Transverse colon (tissue), 4 donors: ENCODE measurements around the gene ENPP6. TPM values are rescaled to one million over a fixed set of nuclear protein-coding genes. Genes with fewer than 3 reads are reported as not detected.

ENCODE experiments used
- DNase-seq: peaks from one replicate; pipeline ENCODE4 v3.0.0-alpha.2; 2019
- H3K27ac ChIP-seq, 4 donors: fragments of 200-600 bp; sonication (generic); 2 replicates each; pipeline ENCODE4 v1.5.1; 2016 to 2018; ENCODE audit warnings: inconsistent platforms in 4 of 4
- H3K27me3 ChIP-seq: fragments of 200-600 bp; sonication (generic); 2 replicates; pipeline ENCODE4 v1.5.1; 2017; ENCODE audit warnings: inconsistent platforms
- H3K36me3 ChIP-seq, 4 donors: fragments of 200-600 bp; sonication (generic); 2 replicates each; pipeline ENCODE4 v1.5.1; 2017 to 2019; ENCODE audit warnings: inconsistent platforms in 4 of 4
- H3K4me1 ChIP-seq, 4 donors: fragments of 200-600 bp; sonication (generic); 2 replicates each; pipeline ENCODE4 v1.5.1; 2017 to 2020; ENCODE audit warnings: inconsistent platforms in 4 of 4
- H3K4me3 ChIP-seq, 4 donors: fragments of 200-600 bp; sonication (generic); 1 replicate in 1 of 4; 2 replicates in 3 of 4; pipeline versions ENCODE4 v1.5.1 to v1.6.1; 2017 to 2019; ENCODE audit warnings: inconsistent platforms in 4 of 4
- H3K9me3 ChIP-seq, 2 donors: fragments of 200-600 bp; sonication (generic); 2 replicates each; pipeline ENCODE4 v1.5.1; 2017 to 2019; ENCODE audit warnings: inconsistent platforms in 2 of 2
- CTCF ChIP-seq, 5 experiments: fragments of 200-600 bp in 3 of 5; fragments of 450-650 bp in 2 of 5; sonication (generic) in 3 of 5; IDR thresholded peaks; 1 replicate in 2 of 5; 2 replicates in 3 of 5; pipeline ENCODE4 v1.5.1; 2016 to 2017; ENCODE audit warnings: antibody characterized with exemption in 5 of 5, inconsistent platforms in 3 of 5, mild to moderate bottlenecking in 2 of 5, moderate library complexity in 1 of 5
- EP300 ChIP-seq: sonication (generic); formaldehyde crosslinking; IDR thresholded peaks from one replicate; pipeline ENCODE4 v1.6.1; 2017; ENCODE audit warnings: antibody characterized with exemption, low read depth
- POLR2A ChIP-seq: fragments of 450-650 bp; IDR thresholded peaks from one replicate; pipeline ENCODE4 v1.6.1; 2016; ENCODE audit warnings: antibody characterized with exemption, mild to moderate bottlenecking, moderate library complexity
- POLR2AphosphoS5 ChIP-seq, 3 donors: sonication (generic); formaldehyde crosslinking; IDR thresholded peaks; one replicate each; pipeline ENCODE4 v1.6.1; 2016; ENCODE audit warnings: antibody characterized with exemption in 3 of 3
- WGBS, 2 donors: methylation state at CpG; one replicate each; pipeline ENCODE4 v1.1.5; 2018; ENCODE audit warnings: low coverage in 1 of 2; 5-methylcytosine and 5-hydroxymethylcytosine counted together
- in situ Hi-C, 4 donors: fragments of 200-750 bp; cut with MboI; loops; one replicate each; pipeline versions ENCODE4 v1.15.0 to v1.15.1; 2017; ENCODE audit warnings: low sequenced_read_pairs in 3 of 4, low pct_ligation_motif_present in 1 of 4, low pct_unique_long_range_greater_than_20kb in 1 of 4
- intact Hi-C: fragments of 100-400 bp; cut with DNase I; formaldehyde crosslinking; loops from one replicate; pipeline ENCODE4 v1.15.1; 2023; ENCODE audit warnings: low total_unique reads
- total RNA-seq, 4 donors: library from RNA; depleted of rRNA; stranded (reverse); fragments of >200 nt; gene quantifications; one replicate each; pipeline ENCODE4 v1.1.0, GENCODE V29; 2016

The ENPP6 gene
- total RNA-seq, 4 donors from 2014 or later, result 0.14 to 0.64 TPM; not detected in 2

GRCh38 chr4:184102927-184103326 lies 114.7 kb downstream of the ENPP6 start:
- no peaks in the 10 kb centered on the region for H3K36me3 ChIP-seq
- intact Hi-C loops (no loop called here), in situ Hi-C loops (no loop called here)
- H3K27me3 ChIP-seq, result no peaks in the 10 kb centered on the region
- H3K4me1 ChIP-seq, result no peaks in the 10 kb centered on the region
- no peak overlapping the region for H3K27ac ChIP-seq
- no peak for TF ChIP-seq POLR2A
- no peak for TF ChIP-seq POLR2AphosphoS5 (IDR thresholded peaks at IDR 0.05)
- no peak for TF ChIP-seq EP300
- TF ChIP-seq CTCF (IDR thresholded peaks at IDR 0.05), result no peak
- no peak for DNase-seq
- no peaks in the 10 kb centered on the region for H3K9me3 ChIP-seq
- no peak overlapping the region for H3K4me3 ChIP-seq
- 65% methylated on average over 3 of the region's 4 CpGs; no CpG with 5 or more reads in 1 of the 2 donors for WGBS, 2 donors

GRCh38 chr4:184102488-184102887 lies 115.2 kb downstream of the ENPP6 start:
- H3K36me3 ChIP-seq, result no peaks in the 10 kb centered on the region
- WGBS, 2 donors, result 88% methylated on average over 10 of the region's 10 CpGs; no CpG with 5 or more reads in 1 of the 2 donors
- no peak for DNase-seq
- no peaks in the 10 kb centered on the region for H3K27me3 ChIP-seq
- no peak overlapping the region for H3K4me3 ChIP-seq
- peaks cover 0 to under 1% (median 0%) of the 10 kb centered on the region in 4 donors for H3K4me1 ChIP-seq
- H3K27ac ChIP-seq, result no peak overlapping the region
- TF ChIP-seq CTCF (IDR thresholded peaks at IDR 0.05) (no peak), POLR2A (no peak), EP300 (no peak), POLR2AphosphoS5 (IDR thresholded peaks at IDR 0.05) (no peak)
- in situ Hi-C loops (no loop called here), intact Hi-C loops (no loop called here)
- no peaks in the 10 kb centered on the region for H3K9me3 ChIP-seq

- WGBS, 2 donors, result 91% methylated on average over 11 of the region's 11 CpGs; no CpG with 5 or more reads in 1 of the 2 donors
- H3K36me3 ChIP-seq, result no peaks in the 10 kb centered on the region
- H3K9me3 ChIP-seq, result no peaks in the 10 kb centered on the region
- no peak for TF ChIP-seq CTCF (IDR thresholded peaks at IDR 0.05)
- TF ChIP-seq EP300, result no peak
- no peak for TF ChIP-seq POLR2A
- no peak for TF ChIP-seq POLR2AphosphoS5 (IDR thresholded peaks at IDR 0.05)
- peaks cover 0 to 5% (median 0%) of the 10 kb centered on the region in 4 donors for H3K4me1 ChIP-seq
- H3K27ac ChIP-seq, result no peak overlapping the region
- in situ Hi-C loops (no loop called here), intact Hi-C loops (no loop called here)
- no peak for DNase-seq
- no peak overlapping the region for H3K4me3 ChIP-seq
- H3K27me3 ChIP-seq, result no peaks in the 10 kb centered on the region
Measured at GRCh38 chr4:184101711-184102110, 116.0 kb downstream of the ENPP6 start.

GRCh38 chr4:184100297-184100885 lies 117.3 kb downstream of the ENPP6 start:
- Histone ChIP-seq H3K27ac (no peak overlapping the region), H3K36me3 (no peaks in the 10 kb centered on the region), H3K27me3 (no peaks in the 10 kb centered on the region), H3K4me1 (peaks cover 0 to 5% (median 0%) of the 10 kb centered on the region in 4 donors), H3K4me3 (no peak overlapping the region), H3K9me3 (no peaks in the 10 kb centered on the region)
- in situ Hi-C loops (no loop called here), intact Hi-C loops (no loop called here)
- no peak for TF ChIP-seq EP300
- TF ChIP-seq CTCF (IDR thresholded peaks at IDR 0.05), result peak; percentile 43 to 63 (median 59)
- DNase-seq, result peak; percentile 31
- 33 to 58% methylated on average over 3 to 14 of the region's 14 CpGs for WGBS, 2 donors
